ENCODE data around the gene CUX1.
A peak's percentile ranks its signal among the peaks of the same experiment; 100 is the strongest.
"Not testable (repeated sequence)": the region's sequence is repeated elsewhere in the genome, so short reads cannot be mapped to it uniquely, and the experiment has no call there.

Gene CUX1

GRCh38 chr7:102214477-102215072 is 397.1 kb downstream of the CUX1 start:
- peak; percentile 26 for DNase-seq (ENCODE audit: low spot score)

DNA sequence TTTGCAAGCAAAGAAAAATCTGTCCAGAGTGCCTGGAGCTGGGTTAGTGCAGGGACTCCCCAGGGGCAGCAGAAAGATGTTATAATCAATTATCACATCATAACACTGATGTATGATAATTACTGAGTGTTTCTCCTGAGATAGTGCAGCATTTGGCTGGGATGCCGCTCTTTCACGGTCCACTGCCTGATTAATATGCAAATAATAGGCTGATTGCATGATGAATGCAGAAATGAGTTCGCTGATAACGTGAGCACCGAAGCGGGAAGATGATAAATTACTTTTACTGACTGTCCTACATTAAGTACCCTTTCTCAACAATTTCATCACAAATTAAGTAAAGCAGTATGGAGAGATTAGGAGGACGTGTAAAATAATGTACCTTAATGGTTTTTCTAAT is 397.8 kb downstream of the CUX1 start:
- DNase-seq (ENCODE audit: low spot score) = peak; percentile 46

GRCh38 chr7:102215711-102216110 is 398.3 kb downstream of the CUX1 start:
- DNase-seq (ENCODE audit: low spot score) = peak; percentile 62

DNA sequence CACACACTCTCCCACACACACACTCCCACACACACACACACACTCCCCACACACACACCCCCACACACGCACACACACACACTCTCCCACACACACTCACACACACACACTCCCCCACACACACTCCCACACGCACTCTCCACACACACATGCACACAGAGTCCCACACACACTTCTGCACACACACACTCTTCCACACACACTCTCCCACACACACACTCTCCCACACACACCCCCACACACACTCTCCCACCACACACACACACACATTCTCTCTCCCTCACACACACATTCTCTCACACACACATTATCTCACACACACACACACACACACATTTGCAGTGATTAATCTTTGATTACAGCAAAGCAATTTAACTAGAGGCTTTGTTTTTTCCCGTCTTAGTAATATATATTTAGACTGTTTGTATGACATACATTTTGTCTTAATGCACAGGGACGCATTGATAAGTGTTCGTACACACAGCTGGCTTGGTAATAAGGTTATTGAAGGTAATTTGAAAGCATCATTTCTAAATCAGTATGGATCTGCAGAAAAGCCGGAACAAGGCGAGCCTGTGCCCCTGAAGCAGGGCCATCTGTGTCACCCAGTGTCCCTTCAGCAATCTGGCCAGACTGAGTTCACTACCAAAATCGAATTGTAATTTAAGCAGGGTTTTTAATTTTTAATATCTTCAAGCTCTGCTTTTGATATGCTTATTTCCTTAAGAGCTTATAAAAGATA is 399.3 kb downstream of the CUX1 start:
- DNase-seq (ENCODE audit: low spot score) = no peak

DNA sequence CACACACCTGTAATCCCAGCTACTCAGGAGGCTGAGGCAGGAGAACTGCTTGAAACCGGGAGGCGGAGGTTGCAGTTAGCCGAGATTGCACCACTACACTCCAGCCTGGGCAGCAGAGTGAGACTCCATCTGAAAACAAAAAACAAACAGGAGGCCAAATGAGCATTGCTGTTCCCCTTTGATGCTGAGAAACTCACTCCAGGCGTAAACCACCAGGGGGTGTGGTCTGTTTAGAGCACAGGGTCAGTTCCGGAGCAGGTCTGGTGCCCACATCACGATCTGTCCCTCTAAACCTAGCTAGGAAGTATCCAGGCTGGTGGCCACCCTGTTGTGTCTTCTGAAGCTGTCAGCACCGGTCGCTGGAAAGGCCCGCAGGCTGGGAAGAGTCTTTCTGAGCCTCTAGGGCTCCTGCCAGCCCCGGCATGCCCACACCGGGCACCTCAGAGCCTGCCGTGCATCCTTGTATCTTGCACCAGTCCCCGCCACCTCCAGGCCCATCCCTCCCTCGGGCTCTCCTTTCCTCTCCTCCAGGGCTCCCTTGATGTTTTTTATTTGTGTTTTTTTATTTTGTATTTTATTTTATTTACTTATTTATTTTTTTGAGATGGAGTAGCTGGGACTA is 402.9 kb downstream of the CUX1 start:
- DNase-seq (ENCODE audit: low spot score) = peak; percentile 29

DNA sequence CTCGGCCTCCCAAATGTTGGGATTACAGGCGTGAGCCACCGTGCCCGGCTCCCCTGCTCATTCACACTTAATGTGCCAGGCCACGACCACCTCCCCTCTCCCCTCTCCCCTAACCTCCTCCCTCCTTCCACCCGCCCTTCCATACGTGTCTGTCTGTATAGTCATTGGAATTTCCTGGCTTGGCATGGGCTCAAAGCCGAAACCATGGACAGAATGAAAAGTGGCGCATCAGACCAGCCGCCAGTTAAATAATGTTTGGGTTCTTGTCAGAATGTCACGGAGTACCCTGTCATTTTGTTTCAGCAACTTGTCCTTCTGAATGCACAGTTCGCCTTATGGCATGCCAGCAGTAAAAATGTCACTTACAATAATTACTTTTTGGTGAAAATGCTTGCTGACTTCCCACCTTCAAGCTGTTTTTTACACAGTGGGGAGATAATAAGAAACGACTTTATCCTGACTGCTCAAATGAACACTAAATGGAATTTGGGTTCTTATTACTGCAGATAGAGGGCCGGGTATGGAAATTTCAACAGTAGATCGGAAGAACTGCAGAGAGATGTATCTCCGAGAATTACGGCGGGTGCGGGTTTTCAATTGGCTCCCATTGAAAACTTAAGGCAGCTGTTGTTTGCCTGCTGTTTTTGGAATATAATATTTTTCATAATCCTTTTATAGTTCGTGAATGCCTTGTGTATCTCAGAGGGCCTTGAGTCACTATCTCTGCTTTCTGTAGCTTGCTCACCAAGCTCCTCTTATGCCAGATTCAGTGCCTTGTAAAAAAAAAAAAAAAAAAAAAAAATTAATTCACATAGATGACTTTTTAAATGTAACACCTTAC is 403.8 kb downstream of the CUX1 start:
- DNase-seq (ENCODE audit: low spot score) = no peak

DNA sequence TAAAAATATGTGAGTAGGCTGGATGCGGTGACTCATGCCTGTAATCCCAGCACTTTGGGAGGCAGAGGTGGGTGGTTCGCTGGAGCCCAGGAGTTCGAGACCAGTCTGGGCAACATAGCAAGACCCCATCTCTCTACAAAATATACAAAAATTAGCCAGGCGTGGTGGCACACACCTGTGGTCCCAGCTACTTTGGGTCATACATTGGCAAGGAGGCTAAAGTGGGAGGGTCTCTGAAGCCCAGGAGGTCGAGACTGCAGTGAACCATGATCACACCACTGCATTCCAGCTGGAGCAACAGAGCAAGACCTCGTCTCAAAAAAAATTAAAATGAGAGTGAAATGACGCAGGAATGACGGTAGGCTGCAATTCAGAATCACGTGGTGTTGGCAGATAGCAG is 404.5 kb downstream of the CUX1 start:
- no peak for DNase-seq (ENCODE audit: low spot score)

DNA sequence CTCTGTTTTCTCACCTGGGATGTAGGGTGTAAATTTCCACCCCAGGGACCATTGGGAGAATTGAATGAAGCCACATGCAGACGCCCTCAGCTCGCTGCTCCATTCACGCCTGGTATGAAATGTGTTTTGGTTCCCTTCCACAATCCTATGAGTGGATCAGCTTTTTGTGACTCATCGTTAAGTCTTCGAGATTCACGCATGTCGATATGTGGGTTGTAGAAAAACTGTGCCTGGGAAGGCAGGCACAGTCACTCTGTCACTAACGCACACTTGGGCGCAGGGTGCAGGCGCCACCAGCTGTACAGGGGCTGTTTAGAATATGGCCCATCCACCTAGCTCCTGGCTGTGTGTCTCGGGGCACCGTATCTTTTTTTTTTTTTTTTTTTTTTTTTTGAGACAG is 405.0 kb downstream of the CUX1 start:
- no peak for DNase-seq (ENCODE audit: low spot score)

GRCh38 chr7:102223184-102223583 is 405.8 kb downstream of the CUX1 start:
- no peak for DNase-seq (ENCODE audit: low spot score)

DNA sequence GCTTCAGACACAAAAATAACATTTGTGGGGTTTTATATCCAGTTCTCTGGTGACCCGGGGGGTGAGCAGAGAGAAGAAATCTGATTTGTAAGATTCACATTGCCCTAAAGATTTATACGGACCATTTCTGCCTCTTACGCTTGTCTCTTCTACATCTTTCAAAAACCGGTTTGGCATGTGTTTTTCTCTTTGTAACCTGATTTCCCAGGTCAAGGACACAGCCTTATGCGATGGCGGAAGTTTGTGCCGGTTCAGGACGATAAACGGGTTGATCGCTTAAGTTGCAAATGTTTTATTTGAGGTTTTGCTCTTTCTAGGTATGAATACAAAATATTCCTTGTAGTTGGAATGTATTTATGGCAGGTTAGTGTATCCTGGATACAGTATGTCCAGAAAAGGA is 407.6 kb downstream of the CUX1 start:
- DNase-seq (ENCODE audit: low spot score) = no peak

GRCh38 chr7:102227371-102227770 is 409.9 kb downstream of the CUX1 start:
- no peak for DNase-seq (ENCODE audit: low spot score)

- no peak for DNase-seq (ENCODE audit: low spot score)
Measured at GRCh38 chr7:102228935-102229334, 411.5 kb downstream of the CUX1 start.

DNA sequence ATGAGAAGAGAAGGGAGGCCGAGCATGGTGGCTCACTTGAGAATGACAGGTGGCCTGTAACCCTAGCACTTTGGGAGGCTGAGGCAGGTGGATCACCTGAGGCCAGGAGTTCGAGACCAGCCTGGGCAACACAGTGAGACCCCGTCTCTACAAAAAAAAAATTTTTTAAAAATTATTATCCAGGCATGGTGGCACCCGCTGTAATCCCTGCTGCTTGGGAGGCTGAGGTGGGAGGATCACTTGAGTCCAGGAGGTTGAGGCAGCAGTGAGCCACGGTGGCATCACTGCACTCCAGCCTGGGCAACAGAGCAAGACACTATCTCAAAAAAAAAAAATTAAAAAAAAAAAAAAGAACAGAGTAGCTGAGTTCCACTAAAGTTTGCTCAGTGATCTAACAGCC is 412.7 kb downstream of the CUX1 start:
- not testable (repeated sequence) for DNase-seq (ENCODE audit: low spot score)

DNA sequence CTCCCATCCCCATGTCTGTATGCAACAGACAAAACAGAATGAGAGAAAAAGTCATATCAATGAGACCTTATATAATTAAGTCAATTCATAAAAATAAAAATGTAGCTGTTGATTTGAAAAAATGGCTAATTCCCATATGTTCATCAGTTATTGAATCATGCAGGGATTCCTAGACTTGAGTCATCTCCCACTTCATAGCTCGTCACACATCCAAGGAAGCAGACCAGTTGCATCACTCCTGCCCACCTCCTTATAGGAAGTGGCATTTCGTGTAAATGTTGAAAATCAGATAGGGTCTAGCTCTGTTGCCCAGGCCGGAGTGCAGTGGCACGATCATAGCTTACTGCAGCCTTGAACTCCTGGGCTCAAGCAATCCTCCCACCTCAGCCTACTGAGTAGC is 413.2 kb downstream of the CUX1 start:
- no peak for DNase-seq (ENCODE audit: low spot score)

- DNase-seq (ENCODE audit: low spot score) = no peak
Measured at GRCh38 chr7:102232611-102233286, 415.3 kb downstream of the CUX1 start.

- no peak for DNase-seq (ENCODE audit: low spot score)
Measured at GRCh38 chr7:102234131-102234530, 416.7 kb downstream of the CUX1 start.

DNA sequence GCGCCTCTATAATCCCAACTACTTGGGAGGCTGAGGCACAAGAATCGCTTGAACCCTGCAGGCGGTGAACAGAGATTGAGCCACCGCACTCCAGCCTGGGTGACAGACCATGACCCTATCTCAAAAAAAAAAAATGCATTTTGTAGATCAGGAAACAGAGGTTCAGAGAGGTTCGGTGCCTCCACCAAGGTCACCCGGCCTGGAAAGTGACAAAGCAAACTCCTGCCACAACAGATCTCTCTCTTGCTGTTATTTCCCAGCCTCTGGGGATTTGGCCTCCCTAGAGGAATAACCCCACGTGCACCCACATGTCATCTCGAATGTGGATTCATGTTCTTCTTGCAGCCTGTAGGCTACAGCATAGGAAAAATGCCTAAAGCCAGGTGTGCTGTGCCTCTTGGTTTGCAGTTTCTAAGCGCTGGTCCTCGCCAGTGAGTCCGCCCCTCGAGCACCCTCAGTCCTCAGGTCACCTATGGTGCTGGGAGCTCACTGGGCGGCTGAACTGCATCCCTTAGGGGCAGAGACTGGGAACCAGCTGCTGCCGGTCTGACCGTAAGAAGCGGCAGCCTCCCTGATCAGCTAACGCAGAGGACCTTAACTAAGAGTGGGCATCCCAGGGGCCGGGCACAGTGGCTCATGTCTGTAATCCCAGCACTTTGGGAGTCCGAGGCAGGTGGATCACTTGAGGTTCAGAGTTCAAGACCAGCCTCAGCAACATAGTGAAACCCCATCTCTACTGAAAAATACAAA is 417.6 kb downstream of the CUX1 start:
- DNase-seq (ENCODE audit: low spot score) = no peak

DNA sequence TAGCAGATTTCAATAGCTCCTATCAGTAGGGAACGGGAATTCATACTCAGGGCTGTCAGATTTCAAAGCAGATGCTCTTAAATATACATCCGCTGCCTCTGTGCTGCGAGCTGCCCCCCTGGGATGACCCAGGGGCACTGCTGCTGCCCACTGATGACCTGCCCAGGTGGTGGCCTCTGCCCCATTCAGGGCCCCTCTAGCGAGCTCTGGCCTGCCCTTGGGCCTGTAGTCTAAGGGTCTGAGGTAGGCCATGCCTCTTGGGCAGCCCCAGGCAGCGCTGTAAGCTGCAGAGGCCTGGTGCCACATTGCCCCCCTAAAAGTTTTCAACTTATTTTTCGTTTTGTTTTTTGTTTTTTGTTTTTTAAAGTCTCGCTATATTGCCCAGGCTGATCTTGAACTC is 418.7 kb downstream of the CUX1 start:
- no peak for DNase-seq (ENCODE audit: low spot score)

- peak; percentile 80 for DNase-seq (ENCODE audit: low spot score)
Measured at GRCh38 chr7:102236592-102237287, 419.3 kb downstream of the CUX1 start.

- DNase-seq (ENCODE audit: low spot score) = no peak
Measured at GRCh38 chr7:102239206-102239820, 421.9 kb downstream of the CUX1 start.

Measured in cerebellar cortex (tissue), 1 donor.